GM18867 (cell line): Measurements from ENCODE around the gene ATXN7L2.
"Not testable (repeated sequence)": the region's sequence is repeated elsewhere in the genome, so short reads cannot be mapped to it uniquely, and the experiment has no call there.

Source experiments
- ATAC-seq: cut with Tn5 transposase; IDR thresholded peaks from one replicate; pipeline ENCODE4 v1.9.1; 2021; ENCODE audit warnings: mild to moderate bottlenecking, moderate library complexity; ENCODE audit not compliant: unreplicated experiment

Gene ATXN7L2, protein sequence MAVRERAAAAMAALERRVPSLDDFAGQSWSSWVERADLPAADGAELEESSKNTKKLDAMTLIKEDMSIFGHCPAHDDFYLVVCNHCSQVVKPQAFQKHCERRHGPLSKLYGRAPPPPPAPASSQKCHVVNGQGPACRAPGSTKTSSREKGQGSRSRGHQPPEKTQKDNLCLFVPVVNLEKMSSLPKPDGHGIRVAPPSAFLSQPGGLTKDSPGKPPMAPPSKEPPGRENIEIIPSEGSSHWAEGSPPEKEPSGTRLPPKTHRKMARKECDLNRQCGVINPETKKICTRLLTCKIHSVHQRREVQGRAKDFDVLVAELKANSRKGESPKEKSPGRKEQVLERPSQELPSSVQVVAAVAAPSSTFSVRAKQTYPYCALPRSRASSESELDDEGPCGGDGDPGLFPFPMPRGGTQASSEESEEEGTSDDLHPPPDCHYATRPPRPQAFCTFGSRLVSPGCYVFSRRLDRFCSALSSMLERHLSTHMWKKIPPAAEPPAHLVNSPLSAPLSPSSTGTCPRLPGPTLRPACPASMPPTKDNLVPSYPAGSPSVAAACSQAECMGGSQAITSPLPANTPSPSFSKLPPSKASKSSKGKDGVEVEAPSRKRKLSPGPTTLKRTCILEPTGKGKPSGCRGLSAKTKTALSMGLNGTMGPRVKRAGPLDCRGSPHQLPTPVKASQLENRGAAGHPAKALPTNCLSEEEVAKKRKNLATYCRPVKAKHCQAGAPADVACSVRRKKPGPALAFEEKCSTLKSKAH

DNA sequence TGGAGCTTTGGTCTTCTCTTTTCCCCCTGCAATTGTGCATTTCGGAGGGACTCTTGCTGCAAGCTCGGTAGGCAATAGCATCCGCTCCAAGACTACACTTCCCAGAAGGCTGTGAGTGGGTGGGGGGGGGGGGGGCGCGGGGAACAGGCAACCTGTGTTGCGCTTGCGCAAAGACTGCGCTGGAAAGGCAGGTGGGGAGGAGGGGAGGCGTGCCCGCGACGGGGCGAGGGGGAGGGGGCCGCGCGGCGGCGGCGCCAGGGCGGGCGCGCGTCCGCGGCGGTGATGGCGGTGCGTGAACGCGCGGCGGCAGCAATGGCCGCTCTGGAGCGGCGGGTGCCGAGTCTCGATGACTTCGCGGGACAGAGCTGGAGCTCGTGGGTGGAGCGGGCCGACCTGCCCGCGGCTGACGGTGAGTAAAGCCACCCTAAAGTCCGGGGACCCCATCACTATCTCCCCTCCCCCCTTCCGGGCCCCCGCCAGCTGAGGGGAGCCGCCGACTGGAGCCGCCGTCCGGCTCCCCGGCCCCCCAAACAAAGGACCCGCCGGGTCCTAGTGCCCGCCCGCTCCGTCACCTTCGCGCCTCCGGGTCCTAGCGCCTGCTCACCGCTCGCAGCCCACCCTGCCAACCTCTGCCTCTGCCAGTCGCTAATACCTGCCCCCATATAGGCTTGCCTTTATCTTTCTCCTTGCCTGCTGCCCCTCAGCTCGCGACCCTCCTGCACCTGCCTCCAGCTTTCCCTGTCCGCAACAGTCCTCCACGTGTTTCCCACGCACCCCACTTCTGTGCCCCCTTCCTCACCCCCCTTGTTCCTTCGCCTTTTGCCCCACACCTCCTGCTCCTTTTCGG, at the start of gene ATXN7L2:
Gene ATXN7L2, plus strand, starts transcription at position 234 of the 847 bp plus-strand sequence. Its CDS starts 49 bp downstream, at position 283.
- ATAC-seq = peak; percentile 82

DNA sequence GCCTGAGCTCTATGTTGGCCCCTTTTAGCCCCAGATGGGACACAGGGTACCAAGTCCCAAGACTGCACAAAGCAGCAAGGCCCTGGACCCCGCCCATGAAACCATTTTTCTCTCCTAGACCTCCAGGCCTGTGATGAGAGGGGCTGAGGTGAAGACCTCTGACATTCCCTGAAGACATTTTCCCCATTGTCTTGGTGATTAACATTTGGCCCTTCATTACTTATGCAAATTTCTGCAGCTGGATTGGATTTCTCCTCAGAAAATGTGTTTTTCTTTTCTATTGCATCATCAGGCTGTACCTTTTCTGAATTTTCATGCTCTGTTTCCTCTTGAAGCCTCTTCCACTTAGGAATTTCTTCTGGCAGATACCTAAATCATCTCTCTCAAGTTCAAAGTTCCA, 49.2 kb upstream of the ATXN7L2 start:
- no peak for ATAC-seq

- ATAC-seq = no peak
Observed at GRCh38 chr1:109438798-109439297, 44.9 kb upstream of the ATXN7L2 start.

DNA sequence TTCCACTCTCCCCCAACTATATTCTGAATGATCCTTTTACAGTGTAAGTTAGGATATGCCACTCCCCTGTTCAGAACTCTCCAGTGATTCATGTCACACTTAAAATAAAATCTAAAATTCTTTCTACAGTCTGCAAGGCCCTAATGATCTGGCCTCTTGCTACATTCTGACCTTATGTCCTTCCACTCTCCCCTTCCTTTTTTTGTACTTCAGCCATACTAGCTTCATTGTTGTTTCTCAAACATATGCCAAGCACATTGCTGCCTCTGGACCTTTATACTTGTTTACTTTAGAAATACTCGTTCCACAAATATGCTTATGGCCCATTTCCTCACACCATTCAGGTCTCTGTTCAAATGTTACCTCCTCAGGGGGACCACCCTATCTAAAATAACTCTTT, 42.6 kb upstream of the ATXN7L2 start:
- no peak for ATAC-seq

- no peak for ATAC-seq
Observed at GRCh38 chr1:109443476-109443875, 40.2 kb upstream of the ATXN7L2 start.

DNA sequence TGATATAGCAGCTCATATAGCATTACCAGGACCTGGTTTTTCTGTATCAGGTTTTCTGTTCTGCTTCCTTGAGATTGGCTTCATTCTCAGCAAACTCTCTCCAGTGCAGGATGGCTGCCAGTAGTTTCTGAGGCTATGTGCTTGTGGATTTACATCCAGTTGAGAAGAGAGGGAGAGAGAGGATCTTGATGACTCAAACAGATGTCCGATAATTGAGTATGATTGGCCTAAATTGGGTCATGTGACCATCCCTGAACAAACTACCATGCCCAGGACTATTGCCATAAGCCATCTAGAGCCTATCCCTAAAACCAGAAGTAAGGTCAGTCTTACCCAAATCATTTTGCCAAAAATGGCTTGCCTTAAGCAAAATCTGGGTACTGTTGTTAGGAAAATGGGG, 39.4 kb upstream of the ATXN7L2 start:
- no peak for ATAC-seq

DNA sequence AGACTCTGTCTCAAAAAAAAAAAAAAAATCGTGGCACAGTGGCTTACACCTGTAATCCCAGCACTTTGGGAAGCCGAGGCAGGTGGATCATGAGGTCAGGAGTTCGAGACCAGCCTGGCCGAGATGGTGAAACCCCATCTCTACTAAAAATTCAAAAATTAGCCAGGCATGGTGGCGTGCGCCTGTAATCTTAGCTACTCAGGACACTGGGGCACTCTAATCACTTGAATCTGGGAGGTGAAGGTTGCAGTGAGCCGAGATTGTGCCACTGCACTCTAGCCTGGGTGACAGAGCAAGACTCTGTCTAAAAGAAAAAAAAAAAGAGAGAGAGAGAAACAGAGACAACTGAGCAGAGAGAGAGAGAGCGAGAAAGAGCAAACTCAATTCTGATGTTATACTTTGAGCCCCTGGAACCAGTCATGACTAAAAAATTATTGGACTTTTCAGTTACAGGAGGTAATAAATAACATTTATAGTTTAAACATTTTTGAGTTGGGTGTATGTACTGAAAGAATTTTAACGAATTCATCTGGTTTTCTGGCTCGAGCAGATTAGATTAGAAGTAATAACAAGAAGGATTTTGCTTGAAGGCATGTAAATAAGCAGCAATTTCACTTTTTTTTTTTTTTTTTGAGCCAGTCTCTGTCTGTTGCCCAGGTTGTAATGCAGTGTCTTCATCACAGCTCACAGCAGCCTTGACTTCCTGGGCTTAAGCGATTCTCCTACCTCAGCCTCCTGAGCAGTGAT, 37.6 kb upstream of the ATXN7L2 start:
- not testable (repeated sequence) for ATAC-seq

- ATAC-seq = no peak
Observed at GRCh38 chr1:109447524-109447923, 36.2 kb upstream of the ATXN7L2 start.

GRCh38 chr1:109454497-109455133, 29.1 kb upstream of the ATXN7L2 start:
- no peak for ATAC-seq

DNA sequence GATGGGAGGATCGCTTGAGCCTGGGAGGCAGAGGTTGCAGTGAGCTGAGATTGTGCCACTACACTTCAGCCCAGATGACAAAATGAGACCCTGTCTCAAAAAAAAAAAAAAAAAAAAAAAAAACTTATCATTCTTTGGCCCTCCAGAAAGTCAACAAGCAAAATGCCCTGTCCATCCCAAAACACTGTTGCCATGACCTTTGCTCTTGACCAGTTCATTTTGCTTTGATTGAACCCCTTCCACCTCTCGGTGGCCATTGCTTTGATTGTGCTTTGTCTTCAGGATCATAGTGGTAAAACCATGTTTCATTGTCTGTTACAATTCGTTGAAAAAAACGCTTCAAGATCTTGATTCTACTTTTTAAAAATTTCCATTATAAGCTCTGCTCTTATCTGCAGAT, 25.9 kb upstream of the ATXN7L2 start:
- no peak for ATAC-seq

DNA sequence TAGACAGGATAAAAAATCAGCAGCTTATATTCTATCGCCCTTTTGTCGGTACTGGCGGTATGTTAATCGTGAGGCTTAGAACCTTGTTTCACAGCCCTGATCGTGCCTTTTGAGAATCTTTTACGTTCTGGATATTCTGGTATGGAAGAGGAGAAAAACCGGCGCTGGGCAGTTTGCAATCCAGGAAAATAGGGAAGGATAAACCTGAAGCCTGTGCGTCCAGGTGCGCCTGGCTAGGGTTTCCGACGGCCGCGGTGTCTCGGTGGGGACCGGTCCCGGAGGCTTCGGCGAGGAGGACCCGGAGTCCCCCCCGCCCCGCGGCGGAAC, 17.6 kb upstream of the ATXN7L2 start:
- no peak for ATAC-seq

DNA sequence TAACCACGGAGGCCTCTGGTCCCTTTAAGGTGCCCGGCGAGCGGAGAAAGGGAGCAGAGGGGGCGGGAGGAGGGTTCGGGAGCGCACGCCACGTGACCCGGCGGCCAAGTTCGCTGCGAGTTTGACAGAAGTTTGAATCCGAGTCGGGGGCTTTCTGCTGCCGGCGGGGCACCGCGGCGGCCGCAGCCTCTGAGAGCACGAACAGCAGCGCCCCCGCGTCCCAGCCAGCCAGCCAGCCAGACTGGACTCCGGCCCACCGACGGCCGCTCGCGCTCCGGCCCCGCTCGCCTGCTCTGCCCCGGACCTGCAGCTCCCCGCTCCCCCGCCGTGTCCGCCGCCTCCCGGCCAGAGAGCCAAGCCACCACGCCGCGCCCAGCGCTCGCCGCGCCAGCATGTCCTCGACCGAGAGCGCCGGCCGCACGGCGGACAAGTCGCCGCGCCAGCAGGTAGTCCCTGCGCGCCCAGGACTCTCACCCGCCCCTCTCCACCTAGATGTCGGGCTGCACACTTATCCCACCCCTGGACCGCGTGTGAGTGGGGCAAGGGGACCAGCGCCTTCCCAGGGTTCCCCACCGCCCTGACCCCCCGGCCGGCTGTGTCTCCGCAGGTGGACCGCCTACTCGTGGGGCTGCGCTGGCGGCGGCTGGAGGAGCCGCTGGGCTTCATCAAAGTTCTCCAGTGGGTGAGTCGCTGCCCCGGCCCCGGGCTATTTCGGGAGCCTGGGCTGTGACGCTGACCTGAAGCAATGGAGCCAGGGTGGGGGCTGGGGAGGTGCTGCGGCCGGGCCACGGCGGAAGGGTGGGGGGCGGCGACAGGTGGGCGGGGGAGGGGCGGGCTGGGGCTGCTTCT, 17.0 kb upstream of the ATXN7L2 start, which contains the start of gene SYPL2:
Gene SYPL2, plus strand, starts transcription at position 95 of the 849 bp plus-strand sequence. Its CDS starts 298 bp downstream, at position 393.
- no peak for ATAC-seq

- no peak for ATAC-seq
Observed at GRCh38 chr1:109467301-109467777, 16.4 kb upstream of the ATXN7L2 start.

- ATAC-seq = no peak
Observed at GRCh38 chr1:109468061-109468460, 15.6 kb upstream of the ATXN7L2 start.

GRCh38 chr1:109468903-109469302, 14.8 kb upstream of the ATXN7L2 start:
- no peak for ATAC-seq

DNA sequence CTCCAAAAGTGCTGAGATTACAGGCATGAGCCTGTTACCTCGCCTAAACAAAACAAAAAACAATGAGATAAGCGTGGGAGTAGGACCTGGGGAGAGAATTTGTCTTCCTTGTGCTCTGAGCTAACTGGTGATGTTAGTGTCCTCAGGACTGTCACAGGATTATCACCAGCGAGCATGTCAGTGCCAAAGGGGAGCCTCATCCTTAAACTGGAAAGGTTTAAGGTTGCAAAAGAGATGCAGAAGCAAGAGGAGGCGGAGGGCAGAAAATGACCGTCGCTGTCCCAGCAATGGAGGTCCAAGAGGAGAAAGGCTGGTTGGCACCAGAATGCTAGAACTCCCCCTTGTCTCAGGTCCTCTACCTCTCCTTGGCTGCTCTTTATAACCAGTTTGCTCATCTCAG, 13.5 kb upstream of the ATXN7L2 start:
- no peak for ATAC-seq

GRCh38 chr1:109472779-109473178, 10.9 kb upstream of the ATXN7L2 start:
- ATAC-seq = no peak

GRCh38 chr1:109473284-109474057, 10.2 kb upstream of the ATXN7L2 start:
- not testable (repeated sequence) for ATAC-seq
